Muscle layer of duodenum (tissue), 2 donors: ENCODE data around the gene PDZD7.
A peak's percentile ranks its signal among the peaks of the same experiment; 100 is the strongest.

Experiments used
- H3K27ac ChIP-seq: one replicate; pipeline ENCODE4 v1.7.0; 2013; ENCODE audit warnings: mild to moderate bottlenecking, low read length
- H3K27me3 ChIP-seq: one replicate; pipeline ENCODE4 v1.7.0; 2013; ENCODE audit warnings: low read depth, mild to moderate bottlenecking, control low read depth, low read length
- H3K36me3 ChIP-seq, 2 donors: one replicate each; pipeline ENCODE4 v1.7.0; 2013; ENCODE audit warnings: low read length in 2 of 2, control low read depth in 1 of 2, mild to moderate bottlenecking in 1 of 2; ENCODE audit not compliant: insufficient read depth in 2 of 2, control insufficient read depth in 1 of 2
- H3K4me1 ChIP-seq, 2 donors: one replicate each; pipeline ENCODE4 v1.7.0; 2013; ENCODE audit warnings: low read length in 2 of 2, mild to moderate bottlenecking in 2 of 2, control low read depth in 1 of 2, moderate library complexity in 1 of 2; ENCODE audit not compliant: insufficient read depth in 2 of 2, control insufficient read depth in 1 of 2
- H3K4me3 ChIP-seq, 2 donors: one replicate each; pipeline ENCODE4 v1.7.0; 2013; ENCODE audit warnings: low read length in 2 of 2, low read depth in 1 of 2, mild to moderate bottlenecking in 1 of 2
- H3K9me3 ChIP-seq, 2 donors: one replicate each; pipeline ENCODE4 v1.7.0; 2013; ENCODE audit warnings: low read length in 2 of 2, control low read depth in 1 of 2, mild to moderate bottlenecking in 1 of 2; ENCODE audit not compliant: control insufficient read depth in 1 of 2
- donor health status: healthy.

The PDZD7 gene

DNA sequence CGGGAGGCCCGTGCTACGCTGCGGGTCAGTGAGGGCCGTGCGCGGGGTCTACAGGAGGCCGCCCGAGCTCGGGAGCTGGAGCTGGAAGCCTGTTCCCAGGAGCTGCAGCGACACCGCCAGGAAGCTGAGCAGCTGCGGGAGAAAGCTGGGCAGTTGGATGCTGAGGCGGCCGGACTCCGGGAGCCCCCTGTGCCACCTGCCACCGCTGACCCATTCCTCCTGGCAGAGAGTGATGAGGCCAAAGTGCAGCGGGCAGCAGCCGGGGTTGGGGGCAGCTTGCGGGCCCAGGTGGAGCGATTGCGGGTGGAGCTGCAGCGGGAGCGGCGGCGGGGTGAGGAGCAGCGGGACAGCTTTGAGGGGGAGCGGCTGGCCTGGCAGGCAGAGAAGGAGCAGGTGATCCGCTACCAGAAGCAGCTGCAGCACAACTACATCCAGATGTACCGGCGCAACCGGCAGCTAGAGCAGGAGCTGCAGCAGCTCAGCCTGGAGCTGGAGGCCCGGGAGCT lies 24.3 kb downstream of the PDZD7 start:
- Histone ChIP-seq H3K36me3 (peaks cover 9 to 37% of the 10 kb centered on the region in 2 donors), H3K4me1 (peaks cover 6 to 49% of the 10 kb centered on the region in 2 donors), H3K27ac (no peak overlapping the region)

DNA sequence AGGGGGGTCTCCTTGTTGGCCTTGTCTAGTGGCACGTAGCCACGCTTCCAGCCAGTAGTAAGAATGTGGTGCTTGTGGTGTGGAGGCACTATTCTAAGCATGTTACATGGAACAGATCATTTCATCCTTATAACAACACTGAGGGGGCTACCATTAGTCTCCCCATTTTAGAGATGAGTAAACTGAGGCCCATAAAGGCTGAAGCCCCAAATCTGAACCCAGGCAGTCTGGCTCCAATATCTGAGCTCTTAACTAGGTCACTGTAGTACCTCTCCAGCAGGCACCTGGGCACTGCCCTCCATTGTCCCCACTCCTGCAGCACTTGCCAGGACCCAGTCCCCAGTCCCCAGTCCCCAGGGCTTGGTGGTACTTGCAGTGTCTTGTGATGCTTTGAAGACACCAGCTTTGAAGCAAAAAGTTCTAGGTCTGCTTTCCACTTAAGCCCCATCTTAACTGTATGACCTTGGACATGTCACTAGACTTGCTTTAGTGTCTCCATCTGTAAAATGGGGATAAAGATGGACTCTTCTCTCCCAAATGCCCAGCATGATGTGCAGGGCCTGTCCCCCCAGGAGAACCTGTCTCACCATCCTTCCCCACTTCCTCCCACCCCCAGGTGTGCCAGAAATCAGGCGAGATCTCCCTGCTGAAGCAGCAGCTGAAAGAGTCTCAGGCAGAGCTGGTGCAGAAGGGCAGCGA lies 24.9 kb downstream of the PDZD7 start:
- no peaks in the 10 kb centered on the region for H3K27me3 ChIP-seq
- H3K9me3 ChIP-seq: no peaks in the 10 kb centered on the region
- H3K4me1 ChIP-seq: peaks cover 12 to 55% of the 10 kb centered on the region in 2 donors
- H3K4me3 ChIP-seq: no peak overlapping the region
- peaks cover 9 to 37% of the 10 kb centered on the region in 2 donors for H3K36me3 ChIP-seq
- no peak overlapping the region for H3K27ac ChIP-seq

More for the DNA sequence above, 24.3 kb downstream of the PDZD7 start:
- no peaks in the 10 kb centered on the region for H3K9me3 ChIP-seq
- no peaks in the 10 kb centered on the region for H3K27me3 ChIP-seq
- H3K4me3 ChIP-seq: no peak overlapping the region

DNA sequence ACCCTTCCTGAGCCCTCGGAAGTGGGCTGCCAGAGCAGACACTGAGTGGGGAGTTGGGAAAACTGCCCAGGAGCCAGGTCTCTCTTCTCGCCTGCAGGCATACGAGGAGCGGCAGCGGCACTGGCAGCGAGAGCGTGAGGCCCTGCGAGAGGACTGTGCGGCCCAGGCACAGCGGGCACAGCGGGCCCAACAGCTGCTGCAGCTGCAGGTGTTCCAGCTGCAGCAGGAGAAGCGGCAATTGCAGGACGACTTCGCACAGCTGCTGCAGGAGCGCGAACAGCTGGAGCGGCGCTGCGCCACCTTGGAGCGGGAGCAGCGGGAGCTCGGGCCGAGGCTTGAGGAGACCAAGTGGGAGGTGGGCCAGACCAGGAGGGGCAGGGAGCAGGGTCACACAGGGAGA lies 25.6 kb downstream of the PDZD7 start:
- no peak overlapping the region for H3K27ac ChIP-seq

DNA sequence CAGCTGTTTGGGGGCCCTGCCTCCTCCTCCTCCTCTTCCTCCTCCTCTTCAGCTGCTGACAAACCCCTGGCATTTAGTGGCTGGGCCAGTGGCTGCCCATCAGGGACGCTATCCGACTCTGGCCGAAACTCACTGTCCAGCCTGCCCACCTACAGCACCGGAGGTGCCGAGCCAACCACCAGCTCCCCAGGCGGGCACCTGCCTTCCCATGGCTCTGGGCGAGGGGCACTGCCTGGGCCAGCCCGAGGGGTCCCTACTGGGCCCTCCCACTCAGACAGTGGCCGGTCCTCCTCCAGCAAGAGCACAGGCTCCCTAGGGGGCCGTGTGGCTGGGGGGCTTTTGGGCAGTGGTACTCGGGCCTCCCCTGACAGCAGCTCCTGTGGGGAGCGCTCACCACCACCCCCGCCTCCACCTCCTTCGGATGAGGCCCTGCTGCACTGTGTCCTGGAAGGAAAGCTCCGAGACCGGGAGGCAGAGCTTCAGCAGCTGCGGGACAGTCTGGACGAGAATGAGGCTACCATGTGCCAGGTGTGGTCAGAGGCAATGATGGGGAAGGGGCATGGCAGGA lies 27.2 kb downstream of the PDZD7 start:
- no peaks in the 10 kb centered on the region for H3K9me3 ChIP-seq
- H3K27ac ChIP-seq: no peak overlapping the region
- no peaks in the 10 kb centered on the region for H3K27me3 ChIP-seq
- H3K4me3 ChIP-seq: no peak overlapping the region
- H3K4me1 ChIP-seq: peaks cover 16 to 62% of the 10 kb centered on the region in 2 donors
- peaks cover 9 to 51% of the 10 kb centered on the region in 2 donors for H3K36me3 ChIP-seq

More for the DNA sequence above, 25.6 kb downstream of the PDZD7 start:
- Histone ChIP-seq H3K4me1 (peaks cover 14 to 61% of the 10 kb centered on the region in 2 donors), H3K4me3 (no peak overlapping the region), H3K9me3 (no peaks in the 10 kb centered on the region), H3K27me3 (no peaks in the 10 kb centered on the region), H3K36me3 (peaks cover 9 to 39% of the 10 kb centered on the region in 2 donors)

DNA sequence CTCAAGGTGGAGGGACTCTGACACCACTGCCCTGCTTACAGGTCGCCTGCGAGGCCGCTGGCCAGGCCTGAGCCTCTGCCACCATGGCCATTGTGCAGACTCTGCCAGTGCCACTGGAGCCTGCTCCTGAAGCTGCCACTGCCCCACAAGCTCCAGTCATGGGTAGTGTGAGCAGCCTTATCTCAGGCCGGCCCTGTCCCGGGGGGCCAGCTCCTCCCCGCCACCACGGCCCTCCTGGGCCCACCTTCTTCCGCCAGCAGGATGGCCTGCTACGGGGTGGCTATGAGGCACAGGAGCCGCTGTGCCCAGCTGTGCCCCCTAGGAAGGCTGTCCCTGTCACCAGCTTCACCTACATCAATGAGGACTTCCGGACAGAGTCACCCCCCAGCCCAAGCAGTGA lies 28.5 kb downstream of the PDZD7 start:
- Histone ChIP-seq H3K9me3 (no peaks in the 10 kb centered on the region), H3K27me3 (no peaks in the 10 kb centered on the region), H3K36me3 (peaks cover 9 to 53% of the 10 kb centered on the region in 2 donors), H3K4me3 (peak overlapping the region in 1 of 2 donors; percentile 80), H3K4me1 (peaks cover 18 to 54% of the 10 kb centered on the region in 2 donors), H3K27ac (peak overlapping the region; percentile 98)

DNA sequence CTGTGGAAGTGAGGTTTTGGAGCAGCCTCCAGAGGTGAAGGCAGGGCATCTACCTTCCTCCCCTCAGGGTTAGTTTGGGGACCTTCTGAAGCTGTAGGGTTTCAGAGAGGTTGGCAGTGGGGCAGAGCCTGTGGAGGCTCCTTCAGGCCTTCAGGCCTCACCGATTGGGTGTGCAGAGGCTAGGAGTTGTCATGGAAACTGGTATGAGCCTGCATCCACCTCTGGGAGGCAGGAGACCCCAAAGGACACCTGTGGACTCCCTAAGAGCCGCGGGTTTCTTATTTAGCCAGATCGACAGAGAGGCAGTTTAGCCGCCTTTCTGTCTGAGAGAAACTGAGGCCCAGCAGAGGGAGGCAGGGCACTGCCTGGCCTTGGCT lies 29.3 kb downstream of the PDZD7 start:
- peaks cover 9 to 48% of the 10 kb centered on the region in 2 donors for H3K36me3 ChIP-seq

DNA sequence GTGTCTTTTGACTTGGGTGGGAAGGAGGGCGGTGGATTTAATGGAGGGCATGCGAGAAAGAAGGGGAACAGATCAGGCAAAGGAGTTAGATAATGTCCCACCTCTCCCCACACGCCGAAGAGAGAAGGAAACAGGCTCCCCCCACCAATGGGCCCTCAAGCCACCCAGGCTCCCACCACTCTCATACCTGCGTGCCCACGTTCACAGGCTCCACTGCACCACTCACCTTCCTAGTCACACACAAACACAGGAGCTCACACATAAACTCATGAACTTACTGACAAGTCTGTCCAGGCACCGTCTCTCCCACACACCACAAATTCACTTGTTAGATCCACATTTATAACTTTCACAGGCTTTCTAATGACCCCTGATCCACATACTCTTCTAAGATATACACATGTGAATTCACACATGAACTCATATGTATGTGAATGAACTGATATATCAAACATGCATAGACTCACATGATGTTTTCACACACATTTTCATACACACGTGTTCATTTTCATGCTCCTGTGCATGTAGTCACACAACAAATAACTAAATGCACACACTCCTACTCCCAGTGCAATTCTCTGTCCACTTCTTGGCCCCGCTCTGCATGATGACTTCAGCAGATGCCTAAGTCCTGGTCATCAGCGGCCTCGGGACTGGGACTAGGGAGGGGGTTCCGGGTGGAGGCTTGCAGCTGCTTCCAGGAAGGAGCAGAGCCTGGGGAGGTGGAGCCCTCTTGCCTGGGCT lies 29.8 kb downstream of the PDZD7 start:
- H3K4me1 ChIP-seq: peaks cover 18 to 50% of the 10 kb centered on the region in 2 donors
- peaks cover 9 to 42% of the 10 kb centered on the region in 2 donors for H3K36me3 ChIP-seq
- H3K27me3 ChIP-seq: no peaks in the 10 kb centered on the region
- H3K9me3 ChIP-seq: no peaks in the 10 kb centered on the region
- H3K4me3 ChIP-seq: peak overlapping the region; percentile 71 to 80
- peak overlapping the region; percentile 98 for H3K27ac ChIP-seq

More for the DNA sequence above, 29.3 kb downstream of the PDZD7 start:
- H3K27ac ChIP-seq: peak overlapping the region; percentile 98
- no peaks in the 10 kb centered on the region for H3K9me3 ChIP-seq
- no peaks in the 10 kb centered on the region for H3K27me3 ChIP-seq
- H3K4me3 ChIP-seq: peak overlapping the region; percentile 71 to 80
- peaks cover 18 to 49% of the 10 kb centered on the region in 2 donors for H3K4me1 ChIP-seq

DNA sequence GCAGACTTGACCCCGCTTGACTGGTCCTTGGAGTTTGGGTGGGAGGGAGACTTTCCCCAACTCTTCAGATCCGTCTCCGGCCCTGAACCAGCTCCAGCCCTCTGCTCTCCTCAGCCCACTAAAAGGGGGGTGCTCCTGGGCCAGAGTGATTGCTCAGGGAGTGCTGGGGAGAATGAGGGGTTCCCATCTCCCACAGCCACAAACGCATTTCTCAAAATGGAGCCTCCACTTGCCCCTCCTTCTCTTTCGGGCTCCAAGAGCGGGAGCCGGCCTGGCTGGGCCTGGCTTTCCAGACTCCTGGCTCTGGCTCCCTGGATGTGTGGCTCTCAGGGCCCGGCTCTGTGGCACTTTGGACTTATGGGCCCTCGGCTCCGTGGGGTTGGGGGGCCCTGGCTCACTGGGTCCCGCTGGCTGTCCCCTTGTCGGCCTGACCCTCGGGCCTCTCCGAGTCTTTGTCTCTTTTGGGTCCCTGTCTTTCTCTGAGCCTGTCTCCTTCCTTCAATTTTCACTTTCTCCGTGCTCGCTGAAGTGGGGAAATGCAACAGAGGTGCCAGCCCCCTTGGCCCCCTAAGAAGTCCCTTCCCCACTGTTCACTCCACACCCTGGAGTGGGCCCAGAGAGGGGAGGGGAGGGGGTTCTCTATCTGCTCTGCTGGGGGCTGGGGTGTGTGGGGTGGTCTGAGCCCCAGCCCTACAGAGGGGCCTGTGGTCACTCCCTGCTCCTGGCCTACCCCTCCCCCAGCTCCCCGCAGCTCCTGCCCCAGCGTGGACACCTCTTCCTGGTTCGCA lies 30.6 kb downstream of the PDZD7 start:
- no peaks in the 10 kb centered on the region for H3K9me3 ChIP-seq
- H3K4me3 ChIP-seq: peak overlapping the region; percentile 71 to 80
- H3K36me3 ChIP-seq: peaks cover 3 to 35% of the 10 kb centered on the region in 2 donors
- no peaks in the 10 kb centered on the region for H3K27me3 ChIP-seq
- H3K4me1 ChIP-seq: peaks cover 18 to 50% of the 10 kb centered on the region in 2 donors
- peak overlapping the region; percentile 98 for H3K27ac ChIP-seq

DNA sequence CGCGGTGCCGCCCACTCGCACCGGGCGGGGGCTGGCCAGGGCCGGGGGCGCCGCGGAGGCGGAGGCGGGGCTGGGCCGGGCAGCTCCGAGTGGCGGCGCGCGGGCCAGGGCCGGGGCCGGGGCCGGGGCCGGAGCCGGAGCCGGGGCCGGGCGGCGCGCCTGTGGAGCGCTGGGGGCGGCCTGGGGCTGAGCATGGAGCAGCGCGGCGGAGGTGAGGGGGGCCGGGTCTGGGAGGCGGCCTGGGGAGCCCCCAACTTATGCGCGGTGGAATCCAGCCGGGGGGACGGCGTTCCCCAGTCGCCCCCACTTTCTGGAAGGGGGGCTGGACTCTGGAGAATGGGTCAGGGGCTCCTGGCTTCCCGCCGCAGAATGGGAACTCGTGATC lies 31.2 kb downstream of the PDZD7 start, which contains the start of gene LZTS2:
TSS of gene LZTS2 (plus strand) at position 67 of the 385 bp plus-strand sequence. CDS start 2,731 bp downstream, outside the sequence.
- no peaks in the 10 kb centered on the region for H3K27me3 ChIP-seq
- peak within 1 kb of the TSS; percentile 98 for H3K27ac ChIP-seq
- no peaks in the 10 kb centered on the region for H3K9me3 ChIP-seq
- H3K36me3 ChIP-seq: peaks cover 3 to 30% of the 10 kb centered on the region in 2 donors
- H3K4me3 ChIP-seq: peak within 1 kb of the TSS; percentile 71 to 82
- peaks cover 18 to 50% of the 10 kb centered on the region in 2 donors for H3K4me1 ChIP-seq

DNA sequence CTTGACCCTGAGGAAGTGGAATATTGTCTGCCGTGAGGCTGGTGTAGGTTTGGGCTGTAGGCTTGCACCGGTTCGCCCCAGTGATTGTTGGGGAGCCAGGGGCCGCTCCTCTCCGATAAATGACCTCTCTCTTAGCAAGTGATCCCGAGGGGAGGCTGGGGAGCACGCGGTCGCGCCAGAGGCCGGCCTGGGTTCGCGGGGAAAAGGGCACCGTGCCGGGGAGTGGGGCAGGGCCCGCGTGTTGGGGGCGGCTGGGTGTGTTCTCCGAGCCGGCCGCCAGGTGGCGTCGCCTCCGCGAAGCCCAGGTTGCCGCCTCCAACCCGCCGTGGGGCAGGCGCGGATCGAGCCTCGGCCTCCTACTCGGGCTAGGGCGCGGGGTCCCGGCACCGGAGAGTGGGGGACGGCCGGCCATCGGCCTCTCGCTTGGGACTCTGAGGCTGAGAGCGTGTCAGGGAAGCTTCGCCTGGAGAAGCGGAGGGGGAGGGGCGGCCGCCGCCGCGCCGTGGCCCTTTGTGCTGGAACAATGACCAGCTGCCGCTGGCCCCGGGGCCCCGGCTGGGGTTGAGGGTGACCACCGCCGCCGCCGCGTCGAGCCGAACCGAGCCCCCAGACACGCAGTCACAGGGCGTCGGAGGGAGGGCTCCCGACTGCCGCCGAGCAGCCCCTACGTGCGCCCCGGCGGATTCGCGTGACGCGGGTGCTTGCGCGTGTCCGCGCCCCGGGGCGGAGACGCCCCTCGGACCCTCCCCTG lies 31.8 kb downstream of the PDZD7 start:
- Histone ChIP-seq H3K36me3 (peaks cover 3 to 29% of the 10 kb centered on the region in 2 donors), H3K4me3 (peak overlapping the region; percentile 59 to 82), H3K27ac (peak overlapping the region; percentile 97), H3K27me3 (no peaks in the 10 kb centered on the region), H3K4me1 (peaks cover 18 to 48% of the 10 kb centered on the region in 2 donors), H3K9me3 (no peaks in the 10 kb centered on the region)
